ENCODE results near the gene PCSK7.

DNA sequence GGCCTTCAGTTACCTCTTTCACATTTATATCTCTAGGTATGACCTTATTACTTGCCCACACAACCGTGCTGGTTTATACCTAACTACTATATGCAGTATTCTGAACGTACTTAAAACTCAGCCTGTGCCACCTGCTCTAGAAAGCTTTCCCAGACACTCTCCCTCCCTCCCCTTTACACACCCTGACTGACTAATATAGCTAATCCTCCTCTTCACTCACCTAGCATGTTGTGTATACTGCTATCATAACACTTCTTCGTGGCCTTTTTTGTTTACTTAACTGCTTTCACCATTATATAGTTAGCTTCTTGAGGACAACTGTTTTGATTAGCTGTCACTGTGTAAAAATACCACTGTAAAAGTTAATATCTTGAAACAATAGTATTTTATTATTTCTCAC, 24.1 kb upstream of the PCSK7 start:
- TF ChIP-seq TCF3 (IDR thresholded peaks at IDR 0.05; ENCODE audit: borderline replicate concordance, insufficient read depth, low read depth, low read length) (no peak), BCL11A (IDR thresholded peaks at IDR 0.05; ENCODE audit: low read depth, low read length) (no peak), JUND (IDR thresholded peaks at IDR 0.05; ENCODE audit: low read depth, low read length) (no peak), BRCA1 (IDR thresholded peaks at IDR 0.05; ENCODE audit: low read depth, low read length) (no peak), PML (IDR thresholded peaks at IDR 0.05; ENCODE audit: low read length) (no peak), YY1 (IDR thresholded peaks at IDR 0.05; ENCODE audit: low read depth, low read length) (no peak), GABPA (IDR thresholded peaks at IDR 0.05; ENCODE audit: low read depth) (no peak), MYB (IDR thresholded peaks at IDR 0.05; ENCODE audit: borderline replicate concordance, low read depth, low read length) (no peak), MYC (IDR thresholded peaks at IDR 0.05; ENCODE audit: insufficient read depth, insufficient read length, insufficient replicate concordance, low read length, severe bottlenecking) (no peak)
- TF ChIP-seq, protein P1, sequence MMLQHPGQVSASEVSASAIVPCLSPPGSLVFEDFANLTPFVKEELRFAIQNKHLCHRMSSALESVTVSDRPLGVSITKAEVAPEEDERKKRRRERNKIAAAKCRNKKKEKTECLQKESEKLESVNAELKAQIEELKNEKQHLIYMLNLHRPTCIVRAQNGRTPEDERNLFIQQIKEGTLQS (IDR thresholded peaks at IDR 0.05; ENCODE audit: borderline replicate concordance, extremely low read depth, low read depth, low read length) = no peak
- TF ChIP-seq, protein P2, sequence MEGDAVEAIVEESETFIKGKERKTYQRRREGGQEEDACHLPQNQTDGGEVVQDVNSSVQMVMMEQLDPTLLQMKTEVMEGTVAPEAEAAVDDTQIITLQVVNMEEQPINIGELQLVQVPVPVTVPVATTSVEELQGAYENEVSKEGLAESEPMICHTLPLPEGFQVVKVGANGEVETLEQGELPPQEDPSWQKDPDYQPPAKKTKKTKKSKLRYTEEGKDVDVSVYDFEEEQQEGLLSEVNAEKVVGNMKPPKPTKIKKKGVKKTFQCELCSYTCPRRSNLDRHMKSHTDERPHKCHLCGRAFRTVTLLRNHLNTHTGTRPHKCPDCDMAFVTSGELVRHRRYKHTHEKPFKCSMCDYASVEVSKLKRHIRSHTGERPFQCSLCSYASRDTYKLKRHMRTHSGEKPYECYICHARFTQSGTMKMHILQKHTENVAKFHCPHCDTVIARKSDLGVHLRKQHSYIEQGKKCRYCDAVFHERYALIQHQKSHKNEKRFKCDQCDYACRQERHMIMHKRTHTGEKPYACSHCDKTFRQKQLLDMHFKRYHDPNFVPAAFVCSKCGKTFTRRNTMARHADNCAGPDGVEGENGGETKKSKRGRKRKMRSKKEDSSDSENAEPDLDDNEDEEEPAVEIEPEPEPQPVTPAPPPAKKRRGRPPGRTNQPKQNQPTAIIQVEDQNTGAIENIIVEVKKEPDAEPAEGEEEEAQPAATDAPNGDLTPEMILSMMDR (IDR thresholded peaks at IDR 0.05 in 2 of 3, conservative IDR thresholded peaks at IDR 0.05 in 1 of 3; ENCODE audit: control insufficient read depth in 2 of 3, extremely low read depth in 1 of 3, insufficient read depth in 1 of 3, low read depth in 3 of 3, low read length in 3 of 3) = no peak
- TF ChIP-seq, protein P3, sequence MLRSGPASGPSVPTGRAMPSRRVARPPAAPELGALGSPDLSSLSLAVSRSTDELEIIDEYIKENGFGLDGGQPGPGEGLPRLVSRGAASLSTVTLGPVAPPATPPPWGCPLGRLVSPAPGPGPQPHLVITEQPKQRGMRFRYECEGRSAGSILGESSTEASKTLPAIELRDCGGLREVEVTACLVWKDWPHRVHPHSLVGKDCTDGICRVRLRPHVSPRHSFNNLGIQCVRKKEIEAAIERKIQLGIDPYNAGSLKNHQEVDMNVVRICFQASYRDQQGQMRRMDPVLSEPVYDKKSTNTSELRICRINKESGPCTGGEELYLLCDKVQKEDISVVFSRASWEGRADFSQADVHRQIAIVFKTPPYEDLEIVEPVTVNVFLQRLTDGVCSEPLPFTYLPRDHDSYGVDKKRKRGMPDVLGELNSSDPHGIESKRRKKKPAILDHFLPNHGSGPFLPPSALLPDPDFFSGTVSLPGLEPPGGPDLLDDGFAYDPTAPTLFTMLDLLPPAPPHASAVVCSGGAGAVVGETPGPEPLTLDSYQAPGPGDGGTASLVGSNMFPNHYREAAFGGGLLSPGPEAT (IDR thresholded peaks at IDR 0.05; ENCODE audit: low read depth) = no peak
- TF ChIP-seq, protein P4, sequence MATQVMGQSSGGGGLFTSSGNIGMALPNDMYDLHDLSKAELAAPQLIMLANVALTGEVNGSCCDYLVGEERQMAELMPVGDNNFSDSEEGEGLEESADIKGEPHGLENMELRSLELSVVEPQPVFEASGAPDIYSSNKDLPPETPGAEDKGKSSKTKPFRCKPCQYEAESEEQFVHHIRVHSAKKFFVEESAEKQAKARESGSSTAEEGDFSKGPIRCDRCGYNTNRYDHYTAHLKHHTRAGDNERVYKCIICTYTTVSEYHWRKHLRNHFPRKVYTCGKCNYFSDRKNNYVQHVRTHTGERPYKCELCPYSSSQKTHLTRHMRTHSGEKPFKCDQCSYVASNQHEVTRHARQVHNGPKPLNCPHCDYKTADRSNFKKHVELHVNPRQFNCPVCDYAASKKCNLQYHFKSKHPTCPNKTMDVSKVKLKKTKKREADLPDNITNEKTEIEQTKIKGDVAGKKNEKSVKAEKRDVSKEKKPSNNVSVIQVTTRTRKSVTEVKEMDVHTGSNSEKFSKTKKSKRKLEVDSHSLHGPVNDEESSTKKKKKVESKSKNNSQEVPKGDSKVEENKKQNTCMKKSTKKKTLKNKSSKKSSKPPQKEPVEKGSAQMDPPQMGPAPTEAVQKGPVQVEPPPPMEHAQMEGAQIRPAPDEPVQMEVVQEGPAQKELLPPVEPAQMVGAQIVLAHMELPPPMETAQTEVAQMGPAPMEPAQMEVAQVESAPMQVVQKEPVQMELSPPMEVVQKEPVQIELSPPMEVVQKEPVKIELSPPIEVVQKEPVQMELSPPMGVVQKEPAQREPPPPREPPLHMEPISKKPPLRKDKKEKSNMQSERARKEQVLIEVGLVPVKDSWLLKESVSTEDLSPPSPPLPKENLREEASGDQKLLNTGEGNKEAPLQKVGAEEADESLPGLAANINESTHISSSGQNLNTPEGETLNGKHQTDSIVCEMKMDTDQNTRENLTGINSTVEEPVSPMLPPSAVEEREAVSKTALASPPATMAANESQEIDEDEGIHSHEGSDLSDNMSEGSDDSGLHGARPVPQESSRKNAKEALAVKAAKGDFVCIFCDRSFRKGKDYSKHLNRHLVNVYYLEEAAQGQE (IDR thresholded peaks at IDR 0.05; ENCODE audit: low read depth, low read length) = no peak

Measured in GM12878 (cell line).